ENCODE data around the gene COQ5.

DNA sequence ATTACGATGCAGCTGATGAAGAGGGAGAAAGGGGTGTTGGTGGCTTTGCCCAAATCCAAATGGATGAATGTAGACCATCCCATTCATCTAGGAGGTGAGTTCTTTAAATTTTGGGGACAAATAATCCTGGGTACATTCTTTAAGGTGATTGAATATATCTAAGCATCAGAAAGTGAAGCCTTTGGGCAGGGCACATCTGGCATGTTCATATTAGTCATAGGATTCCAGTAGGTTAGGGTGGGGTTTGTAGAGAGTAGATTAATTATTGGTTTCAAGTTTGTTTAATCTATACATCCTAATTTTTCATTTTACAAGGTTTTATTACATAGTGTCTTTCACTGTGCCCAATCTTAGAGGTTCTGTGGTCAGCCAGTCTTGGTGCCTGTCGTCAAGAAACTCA is 28.6 kb upstream of the COQ5 start:
- TF ChIP-seq EZH2 (optimal IDR thresholded peaks at IDR 0.05; ENCODE audit: low read depth, low read length) (no peak), EZH2phosphoT487 (IDR thresholded peaks at IDR 0.05; ENCODE audit: low read length) (no peak)
- TF ChIP-seq, protein P1, sequence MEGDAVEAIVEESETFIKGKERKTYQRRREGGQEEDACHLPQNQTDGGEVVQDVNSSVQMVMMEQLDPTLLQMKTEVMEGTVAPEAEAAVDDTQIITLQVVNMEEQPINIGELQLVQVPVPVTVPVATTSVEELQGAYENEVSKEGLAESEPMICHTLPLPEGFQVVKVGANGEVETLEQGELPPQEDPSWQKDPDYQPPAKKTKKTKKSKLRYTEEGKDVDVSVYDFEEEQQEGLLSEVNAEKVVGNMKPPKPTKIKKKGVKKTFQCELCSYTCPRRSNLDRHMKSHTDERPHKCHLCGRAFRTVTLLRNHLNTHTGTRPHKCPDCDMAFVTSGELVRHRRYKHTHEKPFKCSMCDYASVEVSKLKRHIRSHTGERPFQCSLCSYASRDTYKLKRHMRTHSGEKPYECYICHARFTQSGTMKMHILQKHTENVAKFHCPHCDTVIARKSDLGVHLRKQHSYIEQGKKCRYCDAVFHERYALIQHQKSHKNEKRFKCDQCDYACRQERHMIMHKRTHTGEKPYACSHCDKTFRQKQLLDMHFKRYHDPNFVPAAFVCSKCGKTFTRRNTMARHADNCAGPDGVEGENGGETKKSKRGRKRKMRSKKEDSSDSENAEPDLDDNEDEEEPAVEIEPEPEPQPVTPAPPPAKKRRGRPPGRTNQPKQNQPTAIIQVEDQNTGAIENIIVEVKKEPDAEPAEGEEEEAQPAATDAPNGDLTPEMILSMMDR (IDR thresholded peaks at IDR 0.05; ENCODE audit: low read length), result no peak

Measured in MM.1S (cell line).